Measurements from ENCODE around the gene PARP16. TPM values are rescaled to one million over a fixed set of nuclear protein-coding genes. Genes with fewer than 3 reads are reported as not detected.

PARP16 gene
- polyA plus RNA-seq, 4 donors: 6.5 to 14.2 (median 9.0) TPM

DNA sequence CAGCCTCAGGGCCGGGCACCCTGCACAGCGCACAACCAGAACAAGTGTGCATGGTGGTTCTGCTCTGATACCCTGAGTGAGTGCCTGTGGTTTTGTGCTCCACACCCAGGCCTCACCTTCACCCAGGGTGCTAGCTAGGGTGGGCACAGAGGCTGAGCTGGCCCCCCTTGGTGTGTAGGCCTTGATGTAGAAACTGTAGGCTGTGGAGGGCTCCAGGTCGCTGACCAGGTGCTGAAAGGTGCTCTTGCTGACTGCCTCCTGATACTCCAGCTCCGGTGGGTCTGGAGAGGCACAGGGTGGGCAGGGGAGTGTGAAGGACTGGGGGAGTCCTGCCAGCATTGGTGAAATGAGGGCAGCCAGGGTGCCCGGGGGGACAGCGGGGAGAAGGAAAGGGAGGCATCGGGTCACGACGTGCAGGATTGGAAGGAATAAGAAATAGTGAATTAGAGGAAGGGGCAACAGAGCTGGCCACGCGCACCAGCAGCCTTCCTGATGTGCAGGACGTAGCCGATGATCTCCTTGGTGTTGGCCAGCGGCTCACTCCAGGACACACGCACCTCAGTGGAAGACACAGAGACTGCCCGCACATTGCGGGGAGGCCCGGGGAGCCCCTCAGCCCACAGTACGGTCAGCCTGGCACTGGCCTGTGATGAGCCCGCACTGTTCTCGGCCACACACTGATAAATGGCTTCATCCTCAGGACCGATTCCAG, 44.4 kb upstream of the PARP16 start:
- no peaks in the 10 kb centered on the region for H3K27me3 ChIP-seq (ENCODE audit: control insufficient read depth in 3 of 3, insufficient read depth in 3 of 3, low read length in 3 of 3)
- no peaks in the 10 kb centered on the region for H3K9me3 ChIP-seq (ENCODE audit: control insufficient read depth in 2 of 2, insufficient read depth in 1 of 2, low read depth in 1 of 2, low read length in 1 of 2)
- H3K4me1 ChIP-seq (ENCODE audit: control insufficient read depth in 3 of 3, insufficient read depth in 2 of 3, low read depth in 1 of 3, low read length in 2 of 3): no peaks in the 10 kb centered on the region
- 92 to 94% (median 93%) methylated on average over 22 of the region's 22 CpGs for WGBS, 3 donors
- DNase-seq (no peak), FAIRE-seq (no peak)
- no peak overlapping the region for H3K4me3 ChIP-seq (ENCODE audit: low read depth in 1 of 3, low read length in 3 of 3)
- no peak overlapping the region for H3K27ac ChIP-seq (ENCODE audit: low read depth in 1 of 3, low read length in 2 of 3)
- peaks cover 0 to 10% (median 0%) of the 10 kb centered on the region in 3 donors for H3K36me3 ChIP-seq (ENCODE audit: control insufficient read depth in 3 of 3, insufficient read depth in 2 of 3, low read depth in 1 of 3, low read length in 3 of 3)

DNA sequence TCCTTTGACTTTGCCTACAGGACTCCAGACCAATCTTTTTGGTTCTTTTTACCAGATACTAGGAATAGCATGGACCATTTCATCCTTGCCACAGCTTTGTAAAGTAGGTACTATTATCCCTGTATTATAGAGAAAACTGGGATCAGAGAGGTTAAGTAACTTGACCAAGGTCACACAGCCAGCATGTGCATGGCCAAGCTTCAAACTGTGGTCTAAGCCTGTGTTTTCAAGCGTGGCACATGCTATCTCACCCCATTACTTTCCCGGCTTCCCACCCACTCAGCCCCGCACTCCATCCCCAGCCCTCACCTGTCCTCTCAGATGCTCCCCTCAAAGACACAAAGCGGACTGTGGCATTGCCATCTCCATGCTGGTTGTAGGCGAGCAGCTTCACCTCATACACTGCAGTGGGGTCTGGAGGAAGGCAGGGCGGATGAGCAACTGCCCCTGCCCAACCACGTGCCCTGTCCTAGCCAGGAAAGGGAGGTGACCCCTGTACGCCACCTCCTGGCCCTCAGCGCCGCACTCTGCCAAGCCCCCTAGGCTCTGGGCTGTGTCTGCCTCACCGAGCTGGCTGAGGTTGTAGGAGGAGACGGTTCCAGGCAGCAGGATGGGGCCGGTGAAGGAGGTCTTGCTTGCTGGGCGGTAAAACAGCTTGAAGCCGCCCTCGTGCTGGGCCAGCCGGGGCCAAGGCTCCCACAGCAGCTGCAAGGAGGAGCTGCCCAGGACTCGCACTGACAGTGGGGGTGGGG, 43.5 kb upstream of the PARP16 start:
- Histone ChIP-seq H3K27ac (ENCODE audit: low read depth in 1 of 3, low read length in 2 of 3) (no peak overlapping the region), H3K4me3 (ENCODE audit: low read depth in 1 of 3, low read length in 3 of 3) (no peak overlapping the region), H3K27me3 (ENCODE audit: control insufficient read depth in 3 of 3, insufficient read depth in 3 of 3, low read length in 3 of 3) (no peaks in the 10 kb centered on the region), H3K4me1 (ENCODE audit: control insufficient read depth in 3 of 3, insufficient read depth in 2 of 3, low read depth in 1 of 3, low read length in 2 of 3) (no peaks in the 10 kb centered on the region), H3K36me3 (ENCODE audit: control insufficient read depth in 3 of 3, insufficient read depth in 2 of 3, low read depth in 1 of 3, low read length in 3 of 3) (peaks cover 0 to 10% (median 0%) of the 10 kb centered on the region in 3 donors), H3K9me3 (ENCODE audit: control insufficient read depth in 2 of 2, insufficient read depth in 1 of 2, low read depth in 1 of 2, low read length in 1 of 2) (no peaks in the 10 kb centered on the region)
- WGBS, 3 donors: 79 to 89% (median 87%) methylated on average over 17 to 18 of the region's 18 CpGs
- no peak for FAIRE-seq
- DNase-seq: no peak

DNA sequence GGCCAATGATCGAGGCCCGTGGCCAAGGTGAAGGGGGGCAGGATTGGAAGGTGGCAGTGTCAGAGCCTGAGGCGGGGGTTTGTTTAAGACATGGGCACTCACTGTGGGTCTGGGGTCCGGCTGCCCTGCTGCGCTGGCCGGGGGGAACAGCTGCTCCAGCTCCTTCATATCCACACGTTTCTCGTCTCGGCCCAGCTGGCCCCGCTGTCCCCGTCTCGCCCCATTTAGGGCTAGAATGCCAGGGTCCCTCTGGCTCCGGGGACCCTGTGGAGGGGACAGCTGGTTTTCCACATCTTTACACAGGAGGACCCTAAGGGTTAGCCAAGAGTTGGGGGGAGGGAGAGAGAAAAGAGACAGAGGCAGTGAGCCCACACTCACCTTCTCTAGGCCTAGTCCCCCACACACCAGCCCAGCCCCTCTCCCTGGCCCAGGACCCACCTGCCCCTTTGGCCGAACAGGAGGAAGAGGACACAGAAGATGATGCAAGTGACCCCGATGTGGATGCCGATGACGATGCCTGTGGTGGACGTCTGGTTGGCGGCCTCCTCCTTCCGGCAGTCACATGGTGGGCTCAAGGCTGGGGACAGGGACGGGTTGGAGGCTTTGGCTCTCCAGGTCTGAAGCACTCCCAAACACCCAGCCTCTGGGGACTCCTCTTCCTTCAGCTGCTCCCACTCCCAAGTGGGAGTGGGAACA, 42.8 kb upstream of the PARP16 start:
- 94 to 95% (median 95%) methylated on average over 20 to 21 of the region's 21 CpGs for WGBS, 3 donors
- no peaks in the 10 kb centered on the region for H3K4me1 ChIP-seq (ENCODE audit: control insufficient read depth in 3 of 3, insufficient read depth in 2 of 3, low read depth in 1 of 3, low read length in 2 of 3)
- peaks cover 0 to 10% (median 0%) of the 10 kb centered on the region in 3 donors for H3K36me3 ChIP-seq (ENCODE audit: control insufficient read depth in 3 of 3, insufficient read depth in 2 of 3, low read depth in 1 of 3, low read length in 3 of 3)
- no peak overlapping the region for H3K4me3 ChIP-seq (ENCODE audit: low read depth in 1 of 3, low read length in 3 of 3)
- no peaks in the 10 kb centered on the region for H3K9me3 ChIP-seq (ENCODE audit: control insufficient read depth in 2 of 2, insufficient read depth in 1 of 2, low read depth in 1 of 2, low read length in 1 of 2)
- DNase-seq (no peak), FAIRE-seq (no peak)
- H3K27ac ChIP-seq (ENCODE audit: low read depth in 1 of 3, low read length in 2 of 3): no peak overlapping the region
- no peaks in the 10 kb centered on the region for H3K27me3 ChIP-seq (ENCODE audit: control insufficient read depth in 3 of 3, insufficient read depth in 3 of 3, low read length in 3 of 3)

DNA sequence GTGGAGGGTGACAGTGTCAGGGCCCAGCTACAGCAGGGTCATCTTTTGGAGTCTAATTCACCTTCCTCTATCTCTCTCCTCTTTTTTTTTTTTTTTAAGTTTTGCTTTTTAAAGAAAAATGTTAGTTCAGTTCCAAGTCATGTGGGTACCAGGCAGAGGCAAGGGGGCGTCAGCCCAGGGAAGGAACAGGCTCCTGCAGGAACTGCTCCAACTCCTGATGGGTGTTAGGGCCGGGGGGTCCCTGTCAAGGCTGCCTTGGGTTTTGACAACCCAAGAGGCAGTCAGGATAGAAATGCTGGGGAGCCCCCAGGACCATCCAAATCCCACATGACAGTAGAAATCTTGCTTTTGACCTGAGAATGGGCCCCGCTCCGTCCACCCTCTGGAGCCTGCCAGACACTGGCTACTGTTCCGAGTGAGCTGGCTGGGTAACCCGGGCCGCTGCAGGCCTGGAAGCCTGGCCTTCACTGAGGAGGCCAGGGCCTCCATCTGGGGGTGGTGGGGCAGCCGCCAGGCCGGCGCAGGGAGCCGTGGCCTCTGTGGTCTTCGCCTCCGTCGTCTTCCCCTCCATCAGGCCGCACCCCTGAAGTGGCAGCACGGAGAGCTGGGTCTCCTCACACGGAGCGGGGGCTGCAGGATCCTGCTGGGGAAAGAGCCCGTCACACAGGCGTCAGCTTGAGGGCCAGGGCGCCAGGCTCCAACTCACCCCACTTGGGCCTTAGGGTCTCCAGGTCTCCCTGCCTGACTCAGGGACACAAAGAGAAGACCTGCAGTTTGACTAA, 42.0 kb upstream of the PARP16 start:
- H3K4me3 ChIP-seq (ENCODE audit: low read depth in 1 of 3, low read length in 3 of 3): no peak overlapping the region
- WGBS, 3 donors: 86 to 92% (median 89%) methylated on average over 20 to 21 of the region's 21 CpGs
- no peak for FAIRE-seq
- H3K36me3 ChIP-seq (ENCODE audit: control insufficient read depth in 3 of 3, insufficient read depth in 2 of 3, low read depth in 1 of 3, low read length in 3 of 3): peaks cover 0 to 10% (median 0%) of the 10 kb centered on the region in 3 donors
- H3K9me3 ChIP-seq (ENCODE audit: control insufficient read depth in 2 of 2, insufficient read depth in 1 of 2, low read depth in 1 of 2, low read length in 1 of 2): no peaks in the 10 kb centered on the region
- DNase-seq: no peak
- no peaks in the 10 kb centered on the region for H3K27me3 ChIP-seq (ENCODE audit: control insufficient read depth in 3 of 3, insufficient read depth in 3 of 3, low read length in 3 of 3)
- no peaks in the 10 kb centered on the region for H3K4me1 ChIP-seq (ENCODE audit: control insufficient read depth in 3 of 3, insufficient read depth in 2 of 3, low read depth in 1 of 3, low read length in 2 of 3)
- no peak overlapping the region for H3K27ac ChIP-seq (ENCODE audit: low read depth in 1 of 3, low read length in 2 of 3)

DNA sequence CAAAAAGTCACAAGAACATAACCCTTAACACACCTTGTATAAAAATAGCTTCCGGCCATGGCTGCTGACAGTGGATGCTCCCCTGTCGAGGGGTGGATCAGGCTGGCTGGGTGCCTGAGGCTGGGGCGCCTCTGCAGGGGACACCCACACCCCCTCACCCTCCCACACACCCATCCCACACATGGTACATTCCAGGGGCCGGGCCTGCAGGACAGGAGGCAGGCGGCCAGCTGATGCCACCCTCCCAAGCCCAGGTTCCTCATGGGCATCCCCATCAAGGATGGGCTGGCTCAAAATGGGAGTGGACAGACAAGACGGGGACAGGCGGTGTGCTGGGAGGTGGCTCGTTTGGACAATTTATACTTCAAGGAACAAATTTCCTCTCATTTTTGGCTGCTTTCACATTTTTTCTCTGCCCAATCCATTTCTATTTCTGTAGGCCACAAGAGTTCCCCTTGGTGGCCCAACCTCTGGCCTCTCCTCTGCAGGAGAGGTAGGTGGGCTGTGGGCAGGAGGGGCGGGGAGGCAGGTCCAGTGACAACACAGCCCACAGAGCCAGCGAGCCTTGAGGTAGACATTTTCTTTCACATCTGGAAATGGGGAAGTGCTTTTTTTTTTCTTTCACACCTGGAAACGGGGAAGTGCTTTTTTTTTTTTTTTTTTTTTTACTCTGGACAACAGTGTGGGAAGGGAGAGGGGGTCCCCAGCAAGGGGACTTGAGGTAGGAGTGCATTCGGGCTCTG, 41.1 kb upstream of the PARP16 start:
- no peaks in the 10 kb centered on the region for H3K27me3 ChIP-seq (ENCODE audit: control insufficient read depth in 3 of 3, insufficient read depth in 3 of 3, low read length in 3 of 3)
- no peak overlapping the region for H3K4me3 ChIP-seq (ENCODE audit: low read depth in 1 of 3, low read length in 3 of 3)
- WGBS, 3 donors: 70 to 80% (median 75%) methylated on average over 12 of the region's 12 CpGs
- peaks cover 0 to 10% (median 0%) of the 10 kb centered on the region in 3 donors for H3K36me3 ChIP-seq (ENCODE audit: control insufficient read depth in 3 of 3, insufficient read depth in 2 of 3, low read depth in 1 of 3, low read length in 3 of 3)
- H3K27ac ChIP-seq (ENCODE audit: low read depth in 1 of 3, low read length in 2 of 3): no peak overlapping the region
- DNase-seq (no peak), FAIRE-seq (no peak)
- no peaks in the 10 kb centered on the region for H3K9me3 ChIP-seq (ENCODE audit: control insufficient read depth in 2 of 2, insufficient read depth in 1 of 2, low read depth in 1 of 2, low read length in 1 of 2)
- H3K4me1 ChIP-seq (ENCODE audit: control insufficient read depth in 3 of 3, insufficient read depth in 2 of 3, low read depth in 1 of 3, low read length in 2 of 3): no peaks in the 10 kb centered on the region

DNA sequence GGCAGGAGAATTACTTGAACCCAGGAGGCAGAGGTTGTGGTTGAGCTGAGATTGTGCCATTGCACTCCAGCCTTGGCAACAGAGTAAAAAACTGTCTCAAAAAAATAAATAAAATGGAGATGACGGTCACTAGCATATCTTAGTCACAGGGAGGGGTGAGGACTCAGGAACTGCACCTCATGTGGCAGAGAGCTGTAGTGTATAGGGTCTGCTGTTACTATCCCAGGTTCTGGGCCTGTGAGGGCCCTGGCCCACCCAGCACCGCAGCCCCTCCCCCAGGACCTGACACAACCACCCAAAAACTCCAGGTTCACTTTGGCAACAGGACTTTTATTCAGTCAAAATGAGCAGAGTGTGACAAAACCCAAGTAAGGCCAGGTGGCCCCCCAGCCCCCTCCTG, 40.1 kb upstream of the PARP16 start:
- no peak for FAIRE-seq
- Histone ChIP-seq H3K27ac (ENCODE audit: low read depth in 1 of 3, low read length in 2 of 3) (no peak overlapping the region), H3K9me3 (ENCODE audit: control insufficient read depth in 2 of 2, insufficient read depth in 1 of 2, low read depth in 1 of 2, low read length in 1 of 2) (no peaks in the 10 kb centered on the region), H3K27me3 (ENCODE audit: control insufficient read depth in 3 of 3, insufficient read depth in 3 of 3, low read length in 3 of 3) (peaks cover 0 to 2% (median 1%) of the 10 kb centered on the region in 3 donors), H3K36me3 (ENCODE audit: control insufficient read depth in 3 of 3, insufficient read depth in 2 of 3, low read depth in 1 of 3, low read length in 3 of 3) (peaks cover 0 to 10% (median 0%) of the 10 kb centered on the region in 3 donors), H3K4me1 (ENCODE audit: control insufficient read depth in 3 of 3, insufficient read depth in 2 of 3, low read depth in 1 of 3, low read length in 2 of 3) (no peaks in the 10 kb centered on the region), H3K4me3 (ENCODE audit: low read depth in 1 of 3, low read length in 3 of 3) (no peak overlapping the region)
- DNase-seq: no peak
- WGBS, 3 donors: 71 to 81% (median 71%) methylated on average over 2 of the region's 2 CpGs

DNA sequence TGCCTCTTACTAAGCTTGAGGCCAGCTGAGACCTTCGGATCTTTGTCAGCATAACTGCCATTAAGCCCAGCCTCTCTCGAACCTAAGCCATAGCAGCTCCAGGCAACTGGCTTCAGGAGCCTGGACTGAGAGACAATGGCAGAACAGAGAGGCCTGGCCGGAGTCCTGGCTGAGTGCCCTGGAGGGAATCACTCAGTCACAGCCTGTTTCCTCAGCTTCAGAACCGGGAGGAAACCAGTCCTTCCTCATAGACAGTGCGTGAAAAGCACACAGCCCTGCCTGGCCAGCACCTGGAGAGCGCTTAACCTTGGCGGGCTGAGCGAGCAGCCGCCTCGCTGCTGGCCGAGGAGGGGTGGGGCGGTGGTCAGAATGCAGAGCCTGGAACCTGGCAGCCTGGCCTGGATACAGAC, 39.4 kb upstream of the PARP16 start:
- Histone ChIP-seq H3K27me3 (ENCODE audit: control insufficient read depth in 3 of 3, insufficient read depth in 3 of 3, low read length in 3 of 3) (peaks cover 0 to 2% (median 2%) of the 10 kb centered on the region in 3 donors), H3K27ac (ENCODE audit: low read depth in 1 of 3, low read length in 2 of 3) (peak overlapping the region in 1 of 3 donors; percentile 33), H3K4me1 (ENCODE audit: control insufficient read depth in 3 of 3, insufficient read depth in 2 of 3, low read depth in 1 of 3, low read length in 2 of 3) (no peaks in the 10 kb centered on the region), H3K36me3 (ENCODE audit: control insufficient read depth in 3 of 3, insufficient read depth in 2 of 3, low read depth in 1 of 3, low read length in 3 of 3) (peaks cover 0 to 10% (median 0%) of the 10 kb centered on the region in 3 donors), H3K9me3 (ENCODE audit: control insufficient read depth in 2 of 2, insufficient read depth in 1 of 2, low read depth in 1 of 2, low read length in 1 of 2) (no peaks in the 10 kb centered on the region), H3K4me3 (ENCODE audit: low read depth in 1 of 3, low read length in 3 of 3) (no peak overlapping the region)
- WGBS, 3 donors: 22 to 27% (median 24%) methylated on average over 12 of the region's 12 CpGs
- DNase-seq (peak in 1 of 2 donors; percentile 13), FAIRE-seq (no peak)

Data from small intestine (tissue), 7 donors.